Activated T-cell treated with anti-CD3 and anti-CD28 coated beads, Interleukin-2, amount 50 U/mL, for 48 hours (primary cell): ENCODE results near the gene OR1E2.
"Not testable (repeated sequence)": the region's sequence is repeated elsewhere in the genome, so short reads cannot be mapped to it uniquely, and the experiment has no call there.

ENCODE experiments used
- DNase-seq, 2 experiments: peaks; one replicate each; pipeline ENCODE4 v3.0.0-alpha.2; 2020

Gene OR1E2

DNA sequence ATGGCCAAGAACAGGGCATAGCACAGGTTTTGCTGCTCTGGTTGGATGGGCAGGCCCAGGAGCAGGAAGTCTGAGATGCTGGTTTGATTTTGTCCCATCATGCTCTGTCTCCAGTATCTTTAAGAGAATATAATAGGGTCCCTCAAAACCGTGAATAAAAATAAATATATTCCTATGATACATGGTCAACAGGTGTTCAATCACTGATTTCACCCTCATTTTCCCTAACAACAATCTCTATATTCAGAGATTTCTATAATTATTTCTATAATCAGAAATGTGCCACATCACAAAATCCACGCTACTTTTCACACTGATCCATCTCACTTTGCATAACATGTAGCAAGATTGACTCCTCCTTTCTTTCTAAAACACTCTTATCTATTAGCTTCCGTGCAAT is at the start of gene OR1E2:
Gene OR1E2, minus strand, starts transcription at position 101 of the 400 bp plus-strand sequence. Its CDS starts 0 bp downstream, at position 101.
- DNase-seq: no peak

DNA sequence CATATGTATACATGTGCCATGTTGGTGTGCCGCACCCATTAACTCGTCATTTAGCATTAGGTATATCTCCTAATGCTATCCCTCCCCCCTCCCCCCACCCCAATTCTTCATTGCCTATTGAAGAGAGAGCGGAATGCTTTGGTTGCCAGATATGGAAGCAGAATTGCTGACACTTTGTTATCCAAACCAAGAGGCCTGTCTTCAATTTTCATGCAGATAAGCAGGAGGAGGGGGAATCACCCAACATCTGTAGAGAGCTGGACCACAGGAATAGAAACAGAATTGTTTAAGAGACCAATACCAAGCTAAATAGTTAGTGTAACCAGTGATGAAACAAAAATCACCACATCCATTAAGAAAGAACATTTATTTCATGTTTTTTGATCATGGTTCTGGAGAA is 49.2 kb upstream of the OR1E2 start:
- DNase-seq: no peak

GRCh38 chr17:3479988-3480387 is 46.3 kb upstream of the OR1E2 start:
- DNase-seq: no peak

DNA sequence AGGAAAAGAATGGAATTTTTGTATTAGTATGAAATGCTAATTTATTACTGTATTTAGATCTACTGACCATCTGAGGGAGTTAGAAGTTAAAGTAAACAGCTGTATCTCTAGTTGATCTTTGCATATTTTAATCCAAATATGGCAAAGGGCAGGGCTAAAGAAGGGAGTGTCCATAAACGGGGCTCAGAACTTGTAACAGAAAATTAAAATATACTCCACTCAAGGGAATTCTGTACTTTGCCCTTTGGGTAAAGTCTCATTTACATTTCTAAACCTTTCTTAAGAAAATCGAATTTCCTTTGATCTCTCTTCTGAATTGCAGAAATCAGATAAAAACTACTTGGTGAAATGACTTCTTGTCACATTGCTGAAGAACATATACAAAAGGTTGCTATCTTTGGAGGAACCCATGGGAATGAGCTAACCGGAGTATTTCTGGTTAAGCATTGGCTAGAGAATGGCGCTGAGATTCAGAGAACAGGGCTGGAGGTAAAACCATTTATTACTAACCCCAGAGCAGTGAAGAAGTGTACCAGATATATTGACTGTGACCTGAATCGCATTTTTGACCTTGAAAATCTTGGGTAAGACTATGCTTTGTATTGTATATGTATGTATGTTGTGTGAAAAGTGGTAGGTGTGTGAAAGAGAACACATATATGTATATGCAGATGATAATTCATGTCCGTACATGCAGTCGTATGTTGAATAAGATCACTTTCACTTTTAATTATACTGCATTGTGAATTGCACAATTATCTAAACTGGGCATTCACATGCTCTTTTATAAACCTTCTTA is 42.4 kb upstream of the OR1E2 start, which contains the start of gene ASPA:
Gene ASPA, plus strand, starts transcription at position 186 of the 799 bp plus-strand sequence. Its CDS starts 163 bp downstream, at position 349.
- no peak for DNase-seq

DNA sequence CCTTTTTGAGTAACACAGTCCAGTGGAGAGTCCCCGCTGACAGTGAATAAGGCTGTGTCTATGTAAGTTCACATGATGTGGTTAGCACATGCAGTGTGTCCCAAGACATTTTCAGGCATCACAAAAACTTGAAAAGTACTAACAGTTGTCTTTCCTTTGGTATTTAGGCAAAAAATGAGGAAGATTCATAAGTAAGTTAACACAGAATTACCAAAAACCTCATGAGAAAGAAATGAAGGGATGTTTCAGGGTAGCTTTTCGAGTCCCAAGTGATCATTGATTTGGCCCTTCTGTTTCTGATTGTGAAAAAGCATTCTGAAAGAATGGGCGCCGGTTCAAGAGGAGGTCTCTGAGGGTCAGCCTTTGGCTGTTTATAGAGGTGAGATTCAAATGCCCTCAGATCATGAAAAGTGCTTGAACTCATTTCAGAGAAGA is 41.6 kb upstream of the OR1E2 start:
- DNase-seq: no peak

DNA sequence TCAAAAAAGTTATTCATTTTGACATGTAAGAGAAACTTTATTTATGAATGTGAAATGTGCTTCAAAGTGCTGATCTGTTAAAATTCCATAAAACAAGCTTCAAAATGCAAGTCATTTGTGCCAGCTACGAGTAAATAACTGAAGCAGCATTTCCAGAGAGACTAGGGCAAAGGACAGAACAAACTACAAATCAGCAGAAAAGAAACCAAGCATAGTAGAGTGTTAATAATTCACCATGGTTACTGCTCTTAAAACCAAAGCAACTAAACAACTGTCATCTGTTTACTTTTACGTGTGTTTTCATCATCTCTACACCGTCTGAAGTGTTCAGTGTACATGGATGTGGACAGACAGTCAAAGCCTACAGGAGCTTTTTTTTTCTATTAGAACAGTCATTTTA is 40.6 kb upstream of the OR1E2 start:
- no peak for DNase-seq

DNA sequence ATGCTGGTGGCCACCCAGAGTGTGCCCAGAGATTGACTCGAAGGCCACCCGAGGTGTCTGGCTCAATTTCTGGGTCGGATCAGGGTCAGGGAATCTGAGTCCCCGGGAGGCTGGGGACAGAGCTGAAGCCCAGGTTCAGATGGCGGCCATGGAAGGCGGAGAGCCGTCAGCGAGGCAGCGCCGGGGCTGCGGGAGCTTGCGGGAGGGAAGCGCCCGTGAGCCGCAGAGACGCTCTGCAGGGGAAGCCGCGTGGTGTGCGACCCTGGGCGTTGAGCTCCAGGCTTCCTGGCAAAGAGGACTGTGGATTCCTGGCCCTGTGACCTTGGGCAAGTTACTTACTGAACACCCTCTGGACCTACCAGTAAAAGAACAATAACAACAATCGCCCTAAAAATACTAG is 38.5 kb upstream of the OR1E2 start:
- DNase-seq: no peak

- DNase-seq: no peak
These were observed 38.0 kb upstream of the OR1E2 start, which contains the start of gene SPATA22 for GRCh38 chr17:3471599-3471998. SPATA22 (minus strand) TSS chr17:3471819; CDS start chr17:3469325, 2,494 bp downstream.

DNA sequence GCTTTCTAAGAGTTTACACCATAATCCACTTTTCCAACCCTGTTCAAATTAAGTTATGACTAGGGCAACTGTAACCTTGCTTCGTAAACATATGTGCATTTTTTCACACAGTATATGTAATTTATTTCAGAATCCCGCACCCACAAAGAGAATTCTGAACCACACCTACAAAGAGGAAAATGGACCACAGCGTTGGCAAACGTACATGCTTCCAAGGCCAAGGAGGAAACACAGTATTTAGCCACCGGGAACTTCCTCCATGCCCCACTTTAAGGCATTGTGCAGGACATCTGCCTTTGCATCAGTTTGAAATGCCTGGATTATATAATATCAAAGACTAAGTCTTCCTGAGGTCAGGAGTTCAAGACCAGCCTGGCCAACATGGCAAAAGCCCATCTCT is 35.9 kb upstream of the OR1E2 start:
- DNase-seq: no peak

DNA sequence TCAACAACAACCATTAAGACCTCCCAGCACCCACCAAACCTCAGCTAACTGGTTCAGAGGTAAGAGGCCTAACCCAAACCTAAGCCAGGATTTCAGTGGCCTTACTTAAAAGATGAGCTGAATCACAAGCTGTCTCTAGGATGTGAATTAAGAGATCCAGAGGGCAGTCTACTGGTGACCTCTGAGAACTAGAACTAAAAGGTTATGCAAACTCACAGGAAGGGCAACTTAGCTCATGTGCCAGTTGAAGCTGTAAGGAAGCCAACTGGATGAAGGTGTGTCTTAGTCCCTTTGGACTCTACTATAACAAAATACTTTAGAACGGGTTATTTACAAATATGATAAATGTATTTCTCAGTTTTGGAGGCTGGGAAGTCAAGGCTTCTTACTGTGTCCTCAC is 32.7 kb upstream of the OR1E2 start:
- not testable (repeated sequence) for DNase-seq

- DNase-seq: no peak
These were observed 14.5 kb upstream of the OR1E2 start for GRCh38 chr17:3448059-3448665.

DNA sequence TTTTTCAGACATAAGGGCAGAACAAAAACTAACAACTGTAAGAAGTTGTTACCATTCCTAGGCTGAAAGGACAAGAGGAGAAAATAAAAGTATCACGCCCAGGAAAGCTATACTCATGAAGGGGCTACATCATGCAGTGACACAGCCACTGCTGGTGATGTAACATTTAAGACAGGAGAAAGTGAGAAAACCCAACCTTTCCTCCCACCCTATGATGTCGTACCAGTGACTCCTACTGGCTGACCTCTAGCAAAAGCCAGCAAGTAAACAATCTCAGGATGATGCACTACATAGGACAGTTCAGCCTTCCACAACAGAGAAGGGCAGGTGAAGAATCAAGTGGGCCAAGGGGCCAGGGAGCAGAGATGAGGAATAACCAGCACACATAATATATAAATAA is 14.0 kb upstream of the OR1E2 start:
- no peak for DNase-seq

DNA sequence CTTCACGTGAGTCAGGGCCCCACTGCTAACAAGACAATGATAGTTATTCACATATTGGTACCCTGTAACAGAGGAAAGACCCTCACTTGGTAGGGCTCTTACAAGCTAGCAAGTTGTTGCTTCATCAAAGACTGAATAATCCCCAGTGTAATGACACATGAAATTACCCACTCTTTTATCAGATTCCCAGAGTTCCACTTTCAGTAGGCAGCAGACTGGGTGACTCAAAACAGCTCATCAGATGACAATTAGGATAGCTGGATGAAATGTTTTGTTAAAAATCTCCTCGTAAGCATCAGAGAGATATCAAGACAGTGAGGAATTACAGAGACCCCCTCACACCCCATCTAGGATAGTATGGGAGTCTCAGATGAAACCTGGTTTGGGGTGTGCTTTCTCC is 6.8 kb upstream of the OR1E2 start:
- DNase-seq: no peak

- DNase-seq: no peak
These were observed 4.7 kb upstream of the OR1E2 start for GRCh38 chr17:3438368-3438767.

GRCh38 chr17:3433215-3433614 is 426 bp downstream of the OR1E2 start:
- peak in 1 of 2 experiments; percentile 17 for DNase-seq

- no peak for DNase-seq
These were observed 15.4 kb downstream of the OR1E2 start for GRCh38 chr17:3418222-3418621.

DNA sequence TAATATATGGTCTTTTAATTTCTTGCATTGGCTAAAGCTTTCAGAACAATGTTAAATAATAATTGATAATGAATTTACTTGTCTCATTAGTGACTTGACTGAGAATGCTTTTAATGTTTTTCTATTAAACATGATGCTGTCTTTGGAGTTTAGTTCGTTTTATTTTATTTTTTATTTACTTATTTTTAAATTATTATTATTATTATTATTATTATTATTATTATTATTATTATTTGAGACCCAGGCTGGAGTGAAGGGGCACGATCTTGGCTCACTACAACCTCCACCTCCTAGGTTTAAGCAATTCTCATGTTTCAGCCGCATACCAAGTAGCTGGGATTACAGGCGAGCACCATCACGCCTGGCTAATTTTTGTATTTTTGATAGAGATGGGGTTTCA is 18.0 kb downstream of the OR1E2 start:
- DNase-seq: no peak

DNA sequence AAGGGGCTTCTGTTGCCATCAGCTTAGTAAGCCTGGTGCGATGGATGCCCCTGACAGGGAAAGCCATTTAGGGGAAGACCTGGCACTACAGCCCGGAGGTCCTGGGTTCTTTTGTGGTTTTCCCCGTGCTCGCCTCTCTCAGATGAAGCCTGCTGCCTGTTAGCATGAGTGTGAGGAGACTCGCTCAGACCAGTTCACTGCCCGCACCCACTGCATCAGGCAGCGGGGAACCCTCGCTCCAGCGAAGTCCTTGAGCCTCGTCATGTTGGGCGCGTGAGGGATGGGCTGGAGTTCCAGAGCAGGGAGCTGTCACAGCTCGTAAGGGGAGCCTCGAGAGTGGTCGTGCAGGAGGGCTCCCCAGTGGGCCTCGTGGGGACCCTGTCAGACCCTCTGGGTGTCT is 21.4 kb downstream of the OR1E2 start:
- DNase-seq: not testable (repeated sequence)

- no peak for DNase-seq
These were observed 22.6 kb downstream of the OR1E2 start, which contains the start of gene OR3A3 for GRCh38 chr17:3411070-3411469. OR3A3 (plus strand) TSS chr17:3411370.

GRCh38 chr17:3403856-3404255 is 29.8 kb downstream of the OR1E2 start:
- not testable (repeated sequence) for DNase-seq

GRCh38 chr17:3401786-3402185 is 31.9 kb downstream of the OR1E2 start:
- DNase-seq: no peak

DNA sequence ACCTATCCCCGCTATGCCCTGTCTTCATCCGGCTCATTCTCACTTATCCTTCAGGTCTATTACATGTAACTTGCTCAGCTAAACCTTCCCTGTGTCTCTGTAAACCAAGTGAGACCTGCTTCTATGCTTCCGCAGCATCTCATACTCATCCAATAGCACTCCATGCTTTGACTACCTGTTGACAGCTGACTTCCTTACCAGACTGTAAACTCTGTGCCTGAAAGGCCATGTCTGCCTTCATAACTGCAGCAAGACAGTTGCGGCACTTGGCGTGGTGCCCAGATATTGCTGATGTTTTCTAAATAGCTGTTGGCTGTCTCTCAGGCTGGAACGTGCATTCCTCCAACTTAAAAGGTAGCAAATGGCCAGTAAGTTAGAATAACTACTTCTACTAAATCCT is 33.6 kb downstream of the OR1E2 start:
- DNase-seq: no peak

GRCh38 chr17:3398310-3398709 is 35.3 kb downstream of the OR1E2 start, which contains the start of gene OR1E1:
OR1E1 (minus strand) TSS chr17:3398410; CDS start chr17:3398410, 0 bp downstream.
- DNase-seq: no peak

GRCh38 chr17:3397801-3398200 is 35.8 kb downstream of the OR1E2 start:
- DNase-seq: peak in 1 of 2 experiments; percentile 28
